Measurements from ENCODE around the gene BAZ2B. TPM values are rescaled to one million over a fixed set of nuclear protein-coding genes. Genes with fewer than 3 reads are reported as not detected.

BAZ2B gene
- total RNA-seq, 1 experiment from 2014 or later: 33.0 TPM

DNA sequence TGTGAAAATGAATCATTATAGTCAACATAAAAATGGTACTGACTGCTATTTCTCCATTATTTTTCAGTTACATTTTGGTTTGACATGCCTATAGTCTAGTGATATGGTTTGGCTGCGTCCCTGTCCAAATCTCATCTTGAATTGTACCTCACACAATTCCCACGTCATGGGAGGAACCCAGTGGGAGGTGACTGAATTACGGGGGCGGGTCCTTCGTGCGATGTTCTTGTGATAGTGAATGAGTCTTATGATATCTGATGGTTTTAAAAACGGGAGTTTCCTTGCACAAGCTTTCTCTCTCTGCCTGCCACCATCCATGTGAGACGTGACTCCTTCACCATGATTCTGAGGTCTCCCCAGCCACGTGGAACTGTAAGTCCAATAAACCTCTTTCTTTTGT is 70.3 kb downstream of the BAZ2B start:
- TF ChIP-seq, protein P1, sequence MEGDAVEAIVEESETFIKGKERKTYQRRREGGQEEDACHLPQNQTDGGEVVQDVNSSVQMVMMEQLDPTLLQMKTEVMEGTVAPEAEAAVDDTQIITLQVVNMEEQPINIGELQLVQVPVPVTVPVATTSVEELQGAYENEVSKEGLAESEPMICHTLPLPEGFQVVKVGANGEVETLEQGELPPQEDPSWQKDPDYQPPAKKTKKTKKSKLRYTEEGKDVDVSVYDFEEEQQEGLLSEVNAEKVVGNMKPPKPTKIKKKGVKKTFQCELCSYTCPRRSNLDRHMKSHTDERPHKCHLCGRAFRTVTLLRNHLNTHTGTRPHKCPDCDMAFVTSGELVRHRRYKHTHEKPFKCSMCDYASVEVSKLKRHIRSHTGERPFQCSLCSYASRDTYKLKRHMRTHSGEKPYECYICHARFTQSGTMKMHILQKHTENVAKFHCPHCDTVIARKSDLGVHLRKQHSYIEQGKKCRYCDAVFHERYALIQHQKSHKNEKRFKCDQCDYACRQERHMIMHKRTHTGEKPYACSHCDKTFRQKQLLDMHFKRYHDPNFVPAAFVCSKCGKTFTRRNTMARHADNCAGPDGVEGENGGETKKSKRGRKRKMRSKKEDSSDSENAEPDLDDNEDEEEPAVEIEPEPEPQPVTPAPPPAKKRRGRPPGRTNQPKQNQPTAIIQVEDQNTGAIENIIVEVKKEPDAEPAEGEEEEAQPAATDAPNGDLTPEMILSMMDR (IDR thresholded peaks at IDR 0.05): no peak
- TF ChIP-seq TEAD4 (CRISPR knock-in tag; IDR thresholded peaks at IDR 0.05): no peak
- TF ChIP-seq, protein P2, sequence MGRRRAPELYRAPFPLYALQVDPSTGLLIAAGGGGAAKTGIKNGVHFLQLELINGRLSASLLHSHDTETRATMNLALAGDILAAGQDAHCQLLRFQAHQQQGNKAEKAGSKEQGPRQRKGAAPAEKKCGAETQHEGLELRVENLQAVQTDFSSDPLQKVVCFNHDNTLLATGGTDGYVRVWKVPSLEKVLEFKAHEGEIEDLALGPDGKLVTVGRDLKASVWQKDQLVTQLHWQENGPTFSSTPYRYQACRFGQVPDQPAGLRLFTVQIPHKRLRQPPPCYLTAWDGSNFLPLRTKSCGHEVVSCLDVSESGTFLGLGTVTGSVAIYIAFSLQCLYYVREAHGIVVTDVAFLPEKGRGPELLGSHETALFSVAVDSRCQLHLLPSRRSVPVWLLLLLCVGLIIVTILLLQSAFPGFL (CRISPR knock-in tag; IDR thresholded peaks at IDR 0.05; ENCODE audit: borderline replicate concordance): no peak
- no peak for TF ChIP-seq NFE2L1 (CRISPR knock-in tag; IDR thresholded peaks at IDR 0.05)
- TF ChIP-seq ZNF317 (CRISPR knock-in tag; IDR thresholded peaks at IDR 0.05; ENCODE audit: borderline replicate concordance, low read depth): no peak
- no peak for TF ChIP-seq MYBL2 (CRISPR knock-in tag; IDR thresholded peaks at IDR 0.05)
- TF ChIP-seq ZMAT4 (CRISPR knock-in tag; IDR thresholded peaks at IDR 0.05): no peak
- no peak for TF ChIP-seq ATF2 (CRISPR knock-in tag; IDR thresholded peaks at IDR 0.05; ENCODE audit: borderline replicate concordance, low read depth)
- TF ChIP-seq CREB1 (CRISPR knock-in tag; IDR thresholded peaks at IDR 0.05): no peak
- no peak for TF ChIP-seq FOXK1 (CRISPR knock-in tag; IDR thresholded peaks at IDR 0.05)
- TF ChIP-seq ERG (CRISPR knock-in tag; IDR thresholded peaks at IDR 0.05): no peak
- no peak for TF ChIP-seq ZNF281 (CRISPR knock-in tag; IDR thresholded peaks at IDR 0.05)
- TF ChIP-seq ZBTB21 (CRISPR knock-in tag; IDR thresholded peaks at IDR 0.05; ENCODE audit: borderline replicate concordance): no peak
- no peak for TF ChIP-seq CREM (CRISPR knock-in tag; IDR thresholded peaks at IDR 0.05)
- TF ChIP-seq, protein P3, sequence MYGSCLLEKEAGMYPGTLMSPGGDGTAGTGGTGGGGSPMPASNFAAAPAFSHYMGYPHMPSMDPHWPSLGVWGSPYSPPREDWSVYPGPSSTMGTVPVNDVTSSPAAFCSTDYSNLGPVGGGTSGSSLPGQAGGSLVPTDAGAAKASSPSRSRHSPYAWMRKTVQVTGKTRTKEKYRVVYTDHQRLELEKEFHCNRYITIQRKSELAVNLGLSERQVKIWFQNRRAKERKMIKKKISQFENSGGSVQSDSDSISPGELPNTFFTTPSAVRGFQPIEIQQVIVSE (CRISPR knock-in tag; IDR thresholded peaks at IDR 0.05; ENCODE audit: borderline replicate concordance): no peak
- no peak for TF ChIP-seq USF1 (CRISPR knock-in tag; IDR thresholded peaks at IDR 0.05)
- no peak for TF ChIP-seq ZNF671 (CRISPR knock-in tag; IDR thresholded peaks at IDR 0.05)
- TF ChIP-seq ZNF263 (CRISPR knock-in tag; IDR thresholded peaks at IDR 0.05; ENCODE audit: low read depth): no peak
- TF ChIP-seq SMAD4 (CRISPR knock-in tag; IDR thresholded peaks at IDR 0.05): no peak
- TF ChIP-seq FOXJ3 (CRISPR knock-in tag; IDR thresholded peaks at IDR 0.05; ENCODE audit: borderline replicate concordance): no peak
- peaks cover 22% of the 10 kb centered on the region for H3K4me1 Mint-ChIP-seq
- no peak for ATAC-seq
- H3K36me3 Mint-ChIP-seq: peaks cover 9% of the 10 kb centered on the region; the same call in 1 of the 2 replicates
- POLR2A ChIA-PET: no interaction called here
- H3K9me3 Mint-ChIP-seq: no peaks in the 10 kb centered on the region
- no peaks in the 10 kb centered on the region for H3K27me3 Mint-ChIP-seq (ENCODE audit: low read depth)
- CTCF ChIA-PET: no interaction called here
- DNase-seq (ENCODE audit: low spot score): no peak
- no peak overlapping the region for H3K4me3 Mint-ChIP-seq
- no peak overlapping the region for H3K27ac Mint-ChIP-seq

Data from WTC11 (cell line).